Hepatocyte (in vitro differentiated cells): Measurements from ENCODE around the gene OPCML. TPM values are rescaled to one million over a fixed set of nuclear protein-coding genes. Genes with fewer than 3 reads are reported as not detected.
A peak's percentile ranks its signal among the peaks of the same experiment; 100 is the strongest.

Experiments
- DNase-seq: peaks from one replicate; pipeline ENCODE4 v3.0.0-alpha.2; 2016; ENCODE audit warnings: low spot score
- H2AFZ ChIP-seq: fragments of 200-600 bp; sonication (generic); 2 replicates; pipeline ENCODE4 v1.6.0; 2016; ENCODE audit warnings: antibody characterized with exemption, mild to moderate bottlenecking
- H3K27ac ChIP-seq: fragments of 200-600 bp; sonication (generic); 2 replicates; pipeline ENCODE4 v1.5.1; 2016; ENCODE audit warnings: mild to moderate bottlenecking
- H3K27me3 ChIP-seq: fragments of 200-600 bp; sonication (generic); 2 replicates; pipeline ENCODE4 v1.6.1; 2016
- H3K36me3 ChIP-seq: fragments of 200-600 bp; sonication (generic); replicated peaks from 2 replicates; pipeline ENCODE4 v1.5.1; 2016; ENCODE audit warnings: low read depth; ENCODE audit not compliant: insufficient read depth
- H3K4me1 ChIP-seq: fragments of 200-600 bp; sonication (generic); 2 replicates; pipeline ENCODE4 v1.5.1; 2016; ENCODE audit warnings: mild to moderate bottlenecking, moderate library complexity; ENCODE audit not compliant: insufficient read depth
- H3K4me2 ChIP-seq: fragments of 200-600 bp; sonication (generic); 2 replicates; pipeline ENCODE4 v1.6.0; 2016
- H3K4me3 ChIP-seq: fragments of 200-600 bp; sonication (generic); 2 replicates; pipeline ENCODE4 v1.5.1; 2016; ENCODE audit warnings: mild to moderate bottlenecking
- H3K79me2 ChIP-seq: fragments of 200-600 bp; sonication (generic); 2 replicates; pipeline ENCODE4 v1.6.0; 2017; ENCODE audit warnings: mild to moderate bottlenecking
- H3K9me2 ChIP-seq: fragments of 200-600 bp; sonication (generic); replicated peaks from 2 replicates; pipeline ENCODE4 v1.6.0; 2017; ENCODE audit warnings: mild to moderate bottlenecking; ENCODE audit not compliant: insufficient read depth
- H3K9me3 ChIP-seq: fragments of 200-600 bp; sonication (generic); 2 replicates; pipeline ENCODE4 v1.5.1; 2016; ENCODE audit warnings: low read depth, mild to moderate bottlenecking
- H4K20me1 ChIP-seq: fragments of 200-600 bp; sonication (generic); 2 replicates; pipeline ENCODE4 v1.6.0; 2016; ENCODE audit warnings: mild to moderate bottlenecking; ENCODE audit not compliant: insufficient read depth, poor library complexity, severe bottlenecking
- EZH2 ChIP-seq: fragments of 200-600 bp; sonication (generic); IDR thresholded peaks from 2 replicates; pipeline ENCODE4 v1.6.1; 2016; ENCODE audit warnings: antibody characterized with exemption, mild to moderate bottlenecking, borderline replicate concordance
- EZH2phosphoT487 ChIP-seq: fragments of 200-600 bp; sonication (generic); IDR thresholded peaks from one replicate; pipeline ENCODE4 v1.6.1; 2018; ENCODE audit warnings: antibody characterized with exemption, mild to moderate bottlenecking, low read depth, moderate library complexity; ENCODE audit not compliant: unreplicated experiment, severe bottlenecking
- WGBS: methylation state at CpG from one replicate; pipeline ENCODE4 v1.1.6; 2016; ENCODE audit warnings: low lambda C conversion rate; ENCODE audit errors: missing lambda C conversion rate; 5-methylcytosine and 5-hydroxymethylcytosine counted together
- polyA plus RNA-seq: library from polyadenylated mRNA; unstranded; fragments of >200 nt; fragmentation: Nextera tagmentation; extraction: Ambion mirVana; gene quantifications from 2 replicates; pipeline ENCODE4 v1.2.1, GENCODE V29; 2016
- total RNA-seq: library from RNA; depleted of rRNA; stranded (reverse); fragments of >200 nt; gene quantifications from 2 replicates; pipeline ENCODE4 v1.2.3, GENCODE V29; 2014
- TF ChIP-seq, protein P1 (sequence below): fragments of 200-600 bp; sonication (generic); IDR thresholded peaks from 2 replicates; pipeline ENCODE4 v1.5.1; 2016; ENCODE audit warnings: antibody characterized with exemption, mild to moderate bottlenecking; ENCODE audit not compliant: poor library complexity

Gene OPCML
- total and polyA plus RNA-seq, 2 experiments from 2014 or later = 0.37 to 0.98 TPM

DNA sequence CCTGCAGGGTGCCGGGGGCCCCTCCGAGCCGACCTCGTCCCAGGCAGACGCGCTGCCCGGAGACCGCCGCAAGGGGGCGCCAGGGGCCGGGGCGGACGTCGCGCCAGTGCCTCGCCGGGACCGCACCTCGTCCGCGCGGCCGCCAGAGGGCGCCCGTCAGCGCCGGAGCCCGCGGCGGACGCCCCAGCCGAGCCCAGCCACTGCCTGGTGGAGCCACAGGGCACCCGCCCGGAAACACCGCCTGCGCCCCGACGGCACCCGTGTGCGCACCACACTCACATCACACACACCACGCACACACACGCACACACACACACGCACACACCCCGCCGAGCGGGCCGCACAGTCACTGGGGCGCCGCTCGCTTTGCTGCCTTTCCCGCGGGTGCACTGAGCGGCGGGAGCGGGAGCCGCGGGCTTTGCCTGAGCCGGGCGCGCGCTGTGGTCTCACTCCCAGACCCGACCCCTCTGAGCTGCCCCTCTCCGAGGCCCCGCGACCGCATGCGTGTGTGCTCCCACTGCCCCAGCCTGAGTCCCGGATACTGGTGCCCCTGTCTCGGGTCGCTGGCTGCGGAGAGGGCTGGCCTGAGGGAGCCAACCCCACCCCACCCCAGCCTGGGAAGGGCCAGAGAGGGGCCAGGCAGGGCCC lies 449.3 kb downstream of the OPCML start:
- peak overlapping the region; percentile 96 for H3K4me2 ChIP-seq
- peak overlapping the region; percentile 49 for H3K4me3 ChIP-seq
- no peaks in the 10 kb centered on the region for H3K4me1 ChIP-seq
- WGBS = 3% methylated on average over 51 of the region's 71 CpGs
- H3K9me3 ChIP-seq = no peaks in the 10 kb centered on the region
- no peaks in the 10 kb centered on the region for H3K9me2 ChIP-seq
- H2AFZ ChIP-seq = peak overlapping the region; percentile 73
- H3K36me3 ChIP-seq = no peaks in the 10 kb centered on the region
- H3K79me2 ChIP-seq = no peaks in the 10 kb centered on the region
- H4K20me1 ChIP-seq = no peaks in the 10 kb centered on the region
- DNase-seq = peak; percentile 88
- no peak for TF ChIP-seq EZH2
- TF ChIP-seq, protein P1, sequence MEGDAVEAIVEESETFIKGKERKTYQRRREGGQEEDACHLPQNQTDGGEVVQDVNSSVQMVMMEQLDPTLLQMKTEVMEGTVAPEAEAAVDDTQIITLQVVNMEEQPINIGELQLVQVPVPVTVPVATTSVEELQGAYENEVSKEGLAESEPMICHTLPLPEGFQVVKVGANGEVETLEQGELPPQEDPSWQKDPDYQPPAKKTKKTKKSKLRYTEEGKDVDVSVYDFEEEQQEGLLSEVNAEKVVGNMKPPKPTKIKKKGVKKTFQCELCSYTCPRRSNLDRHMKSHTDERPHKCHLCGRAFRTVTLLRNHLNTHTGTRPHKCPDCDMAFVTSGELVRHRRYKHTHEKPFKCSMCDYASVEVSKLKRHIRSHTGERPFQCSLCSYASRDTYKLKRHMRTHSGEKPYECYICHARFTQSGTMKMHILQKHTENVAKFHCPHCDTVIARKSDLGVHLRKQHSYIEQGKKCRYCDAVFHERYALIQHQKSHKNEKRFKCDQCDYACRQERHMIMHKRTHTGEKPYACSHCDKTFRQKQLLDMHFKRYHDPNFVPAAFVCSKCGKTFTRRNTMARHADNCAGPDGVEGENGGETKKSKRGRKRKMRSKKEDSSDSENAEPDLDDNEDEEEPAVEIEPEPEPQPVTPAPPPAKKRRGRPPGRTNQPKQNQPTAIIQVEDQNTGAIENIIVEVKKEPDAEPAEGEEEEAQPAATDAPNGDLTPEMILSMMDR = peak; percentile 73
- H3K27ac ChIP-seq = no peak overlapping the region
- H3K27me3 ChIP-seq = peaks cover 74% of the 10 kb centered on the region

DNA sequence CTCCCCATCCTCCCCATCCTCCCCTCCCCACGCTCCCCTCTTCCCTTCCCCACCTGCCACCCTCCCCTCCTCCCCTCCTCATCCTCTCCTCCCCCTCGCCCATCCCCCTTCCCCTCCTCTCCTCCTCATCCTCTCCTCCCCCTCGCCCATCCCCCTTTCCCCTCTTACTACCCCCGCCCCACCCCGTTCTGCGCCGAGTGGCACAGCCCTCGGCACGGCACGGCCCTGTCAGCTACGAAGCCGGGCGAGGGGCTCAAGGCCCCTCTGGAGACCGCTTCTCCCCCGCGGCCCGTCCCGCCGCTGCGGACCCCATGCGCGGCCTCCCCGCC lies 449.9 kb downstream of the OPCML start:
- Histone ChIP-seq H3K79me2 (no peaks in the 10 kb centered on the region), H3K4me3 (no peak overlapping the region), H3K9me3 (no peaks in the 10 kb centered on the region), H3K27ac (no peak overlapping the region), H3K9me2 (no peaks in the 10 kb centered on the region), H3K4me1 (no peaks in the 10 kb centered on the region), H3K27me3 (peaks cover 75% of the 10 kb centered on the region), H4K20me1 (no peaks in the 10 kb centered on the region), H3K4me2 (peak overlapping the region; percentile 96), H3K36me3 (no peaks in the 10 kb centered on the region), H2AFZ (no peak overlapping the region)
- peak; percentile 76 for DNase-seq
- no peak for TF ChIP-seq EZH2phosphoT487
- no peak for TF ChIP-seq EZH2
- TF ChIP-seq, protein P1 = no peak
- WGBS = 0% methylated on average over 11 of the region's 23 CpGs

DNA sequence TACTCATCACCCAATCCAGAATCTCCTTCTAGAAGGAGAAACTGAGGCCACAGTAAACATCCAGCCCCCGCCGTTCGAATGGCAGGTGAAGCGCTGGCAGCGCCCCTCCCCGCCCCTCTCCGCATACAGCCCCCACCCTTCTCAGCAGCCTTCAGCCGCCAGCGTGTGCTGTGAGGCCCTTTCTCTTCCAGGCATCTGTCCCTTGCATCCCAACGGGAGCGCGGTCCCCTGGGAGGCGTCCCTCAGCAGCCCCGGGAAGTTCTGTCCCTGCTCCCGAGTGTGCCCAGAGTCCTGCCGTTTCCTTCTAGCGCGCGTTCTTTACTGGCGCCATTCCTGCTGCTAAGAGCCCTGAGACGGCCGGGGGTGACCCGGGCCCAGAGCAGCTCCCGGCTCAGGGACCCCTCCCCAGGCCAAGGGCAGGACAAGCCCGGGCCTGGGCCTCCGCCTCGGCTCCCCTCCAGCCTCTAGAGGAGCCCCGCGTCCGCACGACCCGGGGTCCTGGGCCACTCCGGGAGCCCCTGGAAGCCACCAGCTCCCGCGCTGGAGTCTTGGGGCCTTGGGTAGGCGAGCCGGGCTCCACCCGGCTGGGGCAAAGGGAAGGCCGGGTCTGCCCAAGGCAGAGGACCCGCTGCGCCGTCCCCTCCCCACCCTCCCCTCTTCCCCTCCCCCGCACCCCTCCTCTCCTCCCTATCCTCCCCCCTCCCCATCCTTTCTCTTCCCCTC lies 450.4 kb downstream of the OPCML start:
- TF ChIP-seq EZH2phosphoT487 (no peak), EZH2 (no peak)
- TF ChIP-seq, protein P1 = no peak
- no peak overlapping the region for H3K4me2 ChIP-seq
- H3K9me2 ChIP-seq = no peaks in the 10 kb centered on the region
- no peaks in the 10 kb centered on the region for H3K79me2 ChIP-seq
- no peaks in the 10 kb centered on the region for H3K9me3 ChIP-seq
- H3K4me3 ChIP-seq = no peak overlapping the region
- no peak overlapping the region for H3K27ac ChIP-seq
- H3K36me3 ChIP-seq = no peaks in the 10 kb centered on the region
- H3K4me1 ChIP-seq = no peaks in the 10 kb centered on the region
- peaks cover 75% of the 10 kb centered on the region for H3K27me3 ChIP-seq
- no peak for DNase-seq
- H4K20me1 ChIP-seq = no peaks in the 10 kb centered on the region
- H2AFZ ChIP-seq = no peak overlapping the region
- WGBS = 41% methylated on average over 24 of the region's 43 CpGs
